Astrocyte (in vitro differentiated cells and primary cell): Measurements from ENCODE around the gene TAF6.

Source experiments
- EZH2 ChIP-seq: IDR thresholded peaks from 2 replicates; pipeline ENCODE4 v1.6.1; 2012; ENCODE audit warnings: mild to moderate bottlenecking, low read length, inconsistent platforms; ENCODE audit not compliant: insufficient read depth
- TF ChIP-seq, protein P1 (sequence below): IDR thresholded peaks from 2 replicates; pipeline ENCODE4 v1.5.1; 2011; ENCODE audit warnings: low read depth, mild to moderate bottlenecking, inconsistent platforms, low read length, moderate library complexity; ENCODE audit not compliant: insufficient read depth

DNA sequence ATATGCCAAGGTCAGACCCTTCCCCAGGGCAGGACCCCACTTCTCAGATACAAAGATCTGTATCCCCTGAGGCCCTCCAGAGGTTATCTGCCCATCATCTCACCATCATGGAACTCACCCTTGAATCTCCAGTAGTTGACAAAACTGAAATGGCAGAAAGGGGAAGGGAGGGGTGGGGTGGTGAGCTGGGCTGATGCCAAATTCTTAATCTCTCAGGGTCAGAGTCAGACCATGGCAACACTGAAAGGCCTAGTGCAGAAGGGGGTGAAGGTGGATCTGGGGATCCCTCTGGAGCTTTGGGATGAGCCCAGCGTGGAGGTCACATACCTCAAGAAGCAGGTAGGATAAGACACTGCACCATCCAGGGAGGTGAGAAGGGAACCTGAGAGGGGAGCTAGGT is 3.4 kb upstream of the TAF6 start:
- TF ChIP-seq, protein P1, sequence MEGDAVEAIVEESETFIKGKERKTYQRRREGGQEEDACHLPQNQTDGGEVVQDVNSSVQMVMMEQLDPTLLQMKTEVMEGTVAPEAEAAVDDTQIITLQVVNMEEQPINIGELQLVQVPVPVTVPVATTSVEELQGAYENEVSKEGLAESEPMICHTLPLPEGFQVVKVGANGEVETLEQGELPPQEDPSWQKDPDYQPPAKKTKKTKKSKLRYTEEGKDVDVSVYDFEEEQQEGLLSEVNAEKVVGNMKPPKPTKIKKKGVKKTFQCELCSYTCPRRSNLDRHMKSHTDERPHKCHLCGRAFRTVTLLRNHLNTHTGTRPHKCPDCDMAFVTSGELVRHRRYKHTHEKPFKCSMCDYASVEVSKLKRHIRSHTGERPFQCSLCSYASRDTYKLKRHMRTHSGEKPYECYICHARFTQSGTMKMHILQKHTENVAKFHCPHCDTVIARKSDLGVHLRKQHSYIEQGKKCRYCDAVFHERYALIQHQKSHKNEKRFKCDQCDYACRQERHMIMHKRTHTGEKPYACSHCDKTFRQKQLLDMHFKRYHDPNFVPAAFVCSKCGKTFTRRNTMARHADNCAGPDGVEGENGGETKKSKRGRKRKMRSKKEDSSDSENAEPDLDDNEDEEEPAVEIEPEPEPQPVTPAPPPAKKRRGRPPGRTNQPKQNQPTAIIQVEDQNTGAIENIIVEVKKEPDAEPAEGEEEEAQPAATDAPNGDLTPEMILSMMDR, result no peak
- TF ChIP-seq EZH2, result no peak
